ENCODE results near the gene PKN1. TPM values are rescaled to one million over a fixed set of nuclear protein-coding genes. Genes with fewer than 3 reads are reported as not detected.
"Not testable (repeated sequence)": the region's sequence is repeated elsewhere in the genome, so short reads cannot be mapped to it uniquely, and the experiment has no call there.

The PKN1 gene
- total RNA-seq, 1 donor from 2014 or later: 159 TPM

DNA sequence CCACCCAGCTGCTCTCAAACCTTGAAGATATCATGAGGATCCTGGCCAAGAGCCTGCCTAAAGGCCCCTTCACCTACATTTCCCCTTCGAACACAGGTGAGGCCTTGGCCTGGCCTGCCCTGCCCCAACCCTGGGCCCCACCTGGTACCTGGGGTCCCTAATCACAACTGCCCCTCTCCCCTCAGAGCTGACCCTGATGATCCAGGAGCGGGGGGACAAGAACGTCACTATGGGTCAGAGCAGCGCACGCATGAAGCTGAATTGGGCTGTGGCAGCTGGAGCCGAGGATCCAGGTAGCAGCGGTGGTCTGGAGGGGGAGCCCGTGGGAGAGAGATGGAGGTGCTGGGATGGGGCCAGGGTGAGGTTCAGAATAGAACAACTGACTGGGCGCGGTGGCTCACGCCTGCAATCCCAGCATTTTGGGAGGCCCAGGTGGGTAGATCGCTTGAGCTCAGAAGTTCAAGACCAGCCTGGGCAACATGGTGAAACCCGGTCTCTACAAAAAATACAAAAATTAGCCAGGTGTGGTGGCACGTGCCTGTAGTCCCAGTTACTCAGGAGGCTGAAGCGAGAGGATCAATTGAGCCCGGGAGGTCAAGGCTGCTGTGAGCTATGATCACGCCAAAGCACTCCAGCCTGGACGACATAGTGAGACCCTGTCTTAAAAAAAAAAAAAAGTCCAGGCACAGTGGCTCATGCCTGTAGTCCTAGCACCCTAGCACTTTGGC lies 31.5 kb upstream of the PKN1 start:
- DNase-seq (no peak), ATAC-seq (no peak)
- Histone ChIP-seq H3K4me3 (no peak overlapping the region), H3K27ac (no peak overlapping the region), H3K9me3 (no peaks in the 10 kb centered on the region), H3K27me3 (no peaks in the 10 kb centered on the region), H3K36me3 (peaks cover 90% of the 10 kb centered on the region), H3K4me1 (peaks cover 4% of the 10 kb centered on the region)
- TF ChIP-seq, protein P1, sequence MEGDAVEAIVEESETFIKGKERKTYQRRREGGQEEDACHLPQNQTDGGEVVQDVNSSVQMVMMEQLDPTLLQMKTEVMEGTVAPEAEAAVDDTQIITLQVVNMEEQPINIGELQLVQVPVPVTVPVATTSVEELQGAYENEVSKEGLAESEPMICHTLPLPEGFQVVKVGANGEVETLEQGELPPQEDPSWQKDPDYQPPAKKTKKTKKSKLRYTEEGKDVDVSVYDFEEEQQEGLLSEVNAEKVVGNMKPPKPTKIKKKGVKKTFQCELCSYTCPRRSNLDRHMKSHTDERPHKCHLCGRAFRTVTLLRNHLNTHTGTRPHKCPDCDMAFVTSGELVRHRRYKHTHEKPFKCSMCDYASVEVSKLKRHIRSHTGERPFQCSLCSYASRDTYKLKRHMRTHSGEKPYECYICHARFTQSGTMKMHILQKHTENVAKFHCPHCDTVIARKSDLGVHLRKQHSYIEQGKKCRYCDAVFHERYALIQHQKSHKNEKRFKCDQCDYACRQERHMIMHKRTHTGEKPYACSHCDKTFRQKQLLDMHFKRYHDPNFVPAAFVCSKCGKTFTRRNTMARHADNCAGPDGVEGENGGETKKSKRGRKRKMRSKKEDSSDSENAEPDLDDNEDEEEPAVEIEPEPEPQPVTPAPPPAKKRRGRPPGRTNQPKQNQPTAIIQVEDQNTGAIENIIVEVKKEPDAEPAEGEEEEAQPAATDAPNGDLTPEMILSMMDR (IDR thresholded peaks at IDR 0.05): no peak
- intact Hi-C loops (cut with DNase I): no loop called here

DNA sequence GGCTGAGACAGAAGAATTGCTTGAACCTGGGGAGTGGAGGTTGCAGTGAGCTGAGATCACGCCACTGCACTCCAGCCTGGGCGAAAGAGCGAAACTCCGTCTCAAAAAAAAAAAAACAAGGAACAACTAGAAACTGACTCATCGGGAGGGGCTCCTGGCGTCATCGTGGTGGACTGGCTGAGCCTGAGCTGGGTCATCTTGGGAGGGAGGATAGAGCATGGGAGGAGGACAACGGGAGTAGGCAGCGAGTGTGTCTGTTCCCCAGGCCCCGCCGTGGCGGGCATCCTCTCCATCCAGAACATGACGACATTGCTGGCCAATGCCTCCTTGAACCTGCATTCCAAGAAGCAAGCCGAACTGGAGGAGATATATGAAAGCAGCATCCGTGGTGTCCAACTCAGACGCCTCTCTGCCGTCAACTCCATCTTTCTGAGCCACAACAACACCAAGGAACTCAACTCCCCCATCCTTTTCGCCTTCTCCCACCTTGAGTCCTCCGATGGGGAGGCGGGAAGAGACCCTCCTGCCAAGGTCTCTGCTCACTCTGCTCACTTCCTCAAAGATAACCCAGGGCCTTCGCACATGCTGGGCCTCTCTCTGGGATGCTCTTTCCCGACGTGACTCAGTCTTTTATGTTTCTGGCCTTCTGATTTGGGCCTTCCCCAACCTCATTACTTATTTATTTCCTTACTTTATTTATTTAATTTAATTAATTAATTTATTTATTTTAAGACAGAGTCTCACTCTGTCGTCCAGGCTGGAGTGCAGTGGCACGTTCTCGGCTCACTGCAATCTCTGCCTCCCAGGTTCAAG lies 30.6 kb upstream of the PKN1 start:
- peaks cover 5% of the 10 kb centered on the region for H3K4me1 ChIP-seq
- ATAC-seq (peak; percentile 36), DNase-seq (no peak)
- H3K36me3 ChIP-seq: peaks cover 92% of the 10 kb centered on the region
- no peak overlapping the region for H3K27ac ChIP-seq
- intact Hi-C loops (cut with DNase I): no loop called here
- no peak overlapping the region for H3K4me3 ChIP-seq
- H3K9me3 ChIP-seq: no peaks in the 10 kb centered on the region
- TF ChIP-seq, protein P1 (IDR thresholded peaks at IDR 0.05): no peak
- no peaks in the 10 kb centered on the region for H3K27me3 ChIP-seq

- H3K9me3 ChIP-seq; H3K27me3 ChIP-seq; H3K4me3 ChIP-seq; DNase-seq; ATAC-seq; H3K4me1 ChIP-seq; H3K27ac ChIP-seq; intact Hi-C loops (cut with DNase I): not testable (repeated sequence)
- H3K36me3 ChIP-seq: peaks cover 94% of the 10 kb centered on the region
Measured at GRCh38 chr19:14403145-14403930, 29.8 kb upstream of the PKN1 start.

DNA sequence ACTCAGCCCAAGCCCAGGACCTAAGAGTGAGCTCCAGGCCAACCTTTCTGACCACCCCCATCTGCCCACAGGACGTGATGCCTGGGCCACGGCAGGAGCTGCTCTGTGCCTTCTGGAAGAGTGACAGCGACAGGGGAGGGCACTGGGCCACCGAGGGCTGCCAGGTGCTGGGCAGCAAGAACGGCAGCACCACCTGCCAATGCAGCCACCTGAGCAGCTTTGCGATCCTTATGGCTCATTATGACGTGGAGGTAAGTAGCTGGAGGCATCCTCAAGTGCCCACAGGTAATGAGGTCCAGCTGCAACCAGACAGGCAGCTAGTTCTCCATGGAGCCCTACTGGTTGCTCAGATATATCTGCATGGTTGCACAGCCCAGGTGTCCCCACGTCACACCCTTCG lies 28.8 kb upstream of the PKN1 start:
- TF ChIP-seq, protein P1 (IDR thresholded peaks at IDR 0.05): no peak
- Histone ChIP-seq H3K4me3 (no peak overlapping the region), H3K9me3 (no peaks in the 10 kb centered on the region), H3K4me1 (peaks cover 5% of the 10 kb centered on the region), H3K27ac (no peak overlapping the region), H3K27me3 (no peaks in the 10 kb centered on the region), H3K36me3 (peaks cover 95% of the 10 kb centered on the region)
- ATAC-seq (no peak), DNase-seq (no peak)
- intact Hi-C loops (cut with DNase I): no loop called here

DNA sequence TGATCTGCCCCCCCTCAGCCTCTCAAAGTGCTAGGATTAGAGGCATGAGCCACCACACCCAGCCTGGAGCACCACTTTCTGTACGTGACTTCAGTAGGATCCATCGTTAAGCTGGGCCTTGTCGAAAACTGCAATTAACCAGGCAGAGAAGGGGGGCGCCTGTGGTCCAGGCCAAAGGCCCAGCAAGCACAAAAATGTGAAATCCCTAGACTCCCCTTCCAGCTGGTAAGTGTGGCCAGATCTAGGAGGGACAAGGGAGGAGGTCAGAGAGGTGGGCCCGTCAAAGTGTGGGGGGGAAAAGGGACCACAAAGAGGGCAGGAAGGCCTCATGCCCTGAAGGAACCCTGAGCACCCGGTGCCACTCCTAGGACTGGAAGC lies 27.7 kb upstream of the PKN1 start:
- intact Hi-C loops (cut with DNase I): no loop called here
- Histone ChIP-seq H3K27ac (peak overlapping the region; percentile 45), H3K36me3 (peaks cover 96% of the 10 kb centered on the region), H3K27me3 (no peaks in the 10 kb centered on the region), H3K4me1 (peaks cover 5% of the 10 kb centered on the region), H3K4me3 (no peak overlapping the region), H3K9me3 (no peaks in the 10 kb centered on the region)
- no peak for ATAC-seq
- TF ChIP-seq, protein P1 (IDR thresholded peaks at IDR 0.05): no peak
- no peak for DNase-seq
